ENCODE measurements around the gene HNRNPR. TPM values are rescaled to one million over a fixed set of nuclear protein-coding genes. Genes with fewer than 3 reads are reported as not detected.

The HNRNPR gene
- total and polyA plus RNA-seq, 9 of the 15 experiments (the other 6 are each of a cell fraction or from before 2014, with no cell fraction given): 80.9 to 372 (median 301) TPM

DNA sequence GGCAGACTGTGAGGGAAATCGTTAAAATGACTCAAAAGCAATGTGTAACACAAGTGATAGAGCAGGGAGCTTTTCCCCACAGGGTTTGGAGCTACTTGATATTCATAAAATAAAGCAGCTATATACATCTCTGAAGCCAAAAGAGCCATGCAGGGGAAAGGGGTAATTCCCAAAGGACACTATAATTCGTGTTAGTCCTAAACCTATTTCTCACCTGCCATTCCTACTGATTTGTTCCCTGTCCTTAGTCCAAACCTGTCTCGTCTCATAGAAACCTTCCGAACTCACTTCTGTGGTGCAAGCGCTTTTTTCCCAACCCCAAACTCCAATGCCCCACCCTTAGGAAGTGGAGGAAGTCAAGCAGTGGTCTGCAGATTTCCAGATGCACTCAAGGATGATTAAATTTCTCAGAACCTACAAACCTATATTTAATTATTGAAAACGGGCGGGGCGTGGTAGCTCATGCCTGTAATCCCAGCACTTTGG lies 946 bp upstream of the HNRNPR start (continued):
- TF ChIP-seq ZBTB40 (IDR thresholded peaks at IDR 0.05) (peak; percentile 61; the same call in 1 of the 2 replicates), ZBTB40 (CRISPR knock-in tag; IDR thresholded peaks at IDR 0.05) (no peak), TOE1 (IDR thresholded peaks at IDR 0.05; ENCODE audit: borderline replicate concordance) (0 out of 2 replicates have a peak, but pooled peaks have one; percentile 12), TOE1 (CRISPR knock-in tag; IDR thresholded peaks at IDR 0.05; ENCODE audit: borderline replicate concordance, low read depth) (no peak), SMAD2 (IDR thresholded peaks at IDR 0.05; ENCODE audit: low read depth, low read length) (no peak), SREBF1 (IDR thresholded peaks at IDR 0.05; ENCODE audit: borderline replicate concordance, low read depth, low read length) (no peak), POLR2H (tag; IDR thresholded peaks at IDR 0.05; ENCODE audit: low read depth) (no peak), CBFA2T3 (IDR thresholded peaks at IDR 0.05) (0 out of 2 replicates have a peak, but pooled peaks have one; percentile 1), ZNF184 (CRISPR knock-in tag; IDR thresholded peaks at IDR 0.05) (no peak), ZNF644 (tag; IDR thresholded peaks at IDR 0.05; ENCODE audit: low read depth) (0 out of 2 replicates have a peak, but pooled peaks have one; percentile 26), SP2 (IDR thresholded peaks at IDR 0.05; ENCODE audit: extremely low read depth, low read depth, low read length, poor library complexity, severe bottlenecking) (no peak), POLR2G (IDR thresholded peaks at IDR 0.05; ENCODE audit: low read depth, low read length) (no peak), ERF (CRISPR knock-in tag; IDR thresholded peaks at IDR 0.05) (no peak), DIDO1 (tag; IDR thresholded peaks at IDR 0.05; ENCODE audit: low read depth) (0 out of 2 replicates have a peak, but pooled peaks have one; percentile 25), KLF6 (CRISPR knock-in tag; IDR thresholded peaks at IDR 0.05; ENCODE audit: borderline replicate concordance) (no peak)
- TF ChIP-seq, protein P1, sequence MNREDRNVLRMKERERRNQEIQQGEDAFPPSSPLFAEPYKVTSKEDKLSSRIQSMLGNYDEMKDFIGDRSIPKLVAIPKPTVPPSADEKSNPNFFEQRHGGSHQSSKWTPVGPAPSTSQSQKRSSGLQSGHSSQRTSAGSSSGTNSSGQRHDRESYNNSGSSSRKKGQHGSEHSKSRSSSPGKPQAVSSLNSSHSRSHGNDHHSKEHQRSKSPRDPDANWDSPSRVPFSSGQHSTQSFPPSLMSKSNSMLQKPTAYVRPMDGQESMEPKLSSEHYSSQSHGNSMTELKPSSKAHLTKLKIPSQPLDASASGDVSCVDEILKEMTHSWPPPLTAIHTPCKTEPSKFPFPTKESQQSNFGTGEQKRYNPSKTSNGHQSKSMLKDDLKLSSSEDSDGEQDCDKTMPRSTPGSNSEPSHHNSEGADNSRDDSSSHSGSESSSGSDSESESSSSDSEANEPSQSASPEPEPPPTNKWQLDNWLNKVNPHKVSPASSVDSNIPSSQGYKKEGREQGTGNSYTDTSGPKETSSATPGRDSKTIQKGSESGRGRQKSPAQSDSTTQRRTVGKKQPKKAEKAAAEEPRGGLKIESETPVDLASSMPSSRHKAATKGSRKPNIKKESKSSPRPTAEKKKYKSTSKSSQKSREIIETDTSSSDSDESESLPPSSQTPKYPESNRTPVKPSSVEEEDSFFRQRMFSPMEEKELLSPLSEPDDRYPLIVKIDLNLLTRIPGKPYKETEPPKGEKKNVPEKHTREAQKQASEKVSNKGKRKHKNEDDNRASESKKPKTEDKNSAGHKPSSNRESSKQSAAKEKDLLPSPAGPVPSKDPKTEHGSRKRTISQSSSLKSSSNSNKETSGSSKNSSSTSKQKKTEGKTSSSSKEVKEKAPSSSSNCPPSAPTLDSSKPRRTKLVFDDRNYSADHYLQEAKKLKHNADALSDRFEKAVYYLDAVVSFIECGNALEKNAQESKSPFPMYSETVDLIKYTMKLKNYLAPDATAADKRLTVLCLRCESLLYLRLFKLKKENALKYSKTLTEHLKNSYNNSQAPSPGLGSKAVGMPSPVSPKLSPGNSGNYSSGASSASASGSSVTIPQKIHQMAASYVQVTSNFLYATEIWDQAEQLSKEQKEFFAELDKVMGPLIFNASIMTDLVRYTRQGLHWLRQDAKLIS (CRISPR knock-in tag; IDR thresholded peaks at IDR 0.05): 0 out of 2 replicates have a peak, but pooled peaks have one; percentile 29

All from K562 (cell line).